Measurements from ENCODE around the gene ASIC1. TPM values are rescaled to one million over a fixed set of nuclear protein-coding genes. Genes with fewer than 3 reads are reported as not detected.
A peak's percentile ranks its signal among the peaks of the same experiment; 100 is the strongest.

The ASIC1 gene
- total and polyA plus RNA-seq, 8 donors = 0.14 to 1.0 (median 0.57) TPM

DNA sequence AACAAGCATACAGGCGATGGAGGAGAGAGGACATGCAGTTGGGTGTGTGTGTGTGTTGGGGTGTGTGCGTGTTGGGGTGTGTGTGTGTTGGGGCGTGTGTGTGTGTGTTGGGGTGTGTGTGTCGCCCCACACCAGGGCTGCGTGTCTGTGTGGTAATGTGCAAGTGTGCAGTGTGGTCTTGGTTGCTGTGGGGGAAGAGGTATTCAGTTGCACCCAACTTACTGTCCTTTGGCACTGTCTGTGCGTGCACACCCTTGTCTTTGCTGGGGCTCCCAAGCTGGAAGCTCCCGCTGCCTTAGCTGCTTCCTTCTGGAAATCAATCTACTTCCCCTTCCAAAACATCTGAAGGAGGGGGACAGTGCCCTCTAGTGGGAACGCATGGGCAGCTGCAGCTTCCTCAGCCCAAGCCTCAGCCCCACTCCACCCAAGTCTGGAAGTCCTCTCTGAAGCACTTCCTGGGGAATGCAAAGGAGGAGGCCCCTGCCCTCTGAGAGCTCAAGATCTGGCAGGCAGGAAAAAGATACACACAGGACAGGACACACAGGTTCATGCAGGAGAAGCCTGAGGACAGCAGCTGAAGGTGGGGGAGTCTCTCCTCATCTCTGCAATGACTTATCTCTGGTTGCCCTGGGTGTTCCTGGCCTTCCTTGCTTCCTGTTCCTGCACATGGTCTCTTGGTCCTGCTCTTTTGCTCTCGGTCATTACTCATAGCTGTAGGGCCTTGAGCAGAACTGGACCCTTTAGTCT lies 13.1 kb downstream of the ASIC1 start:
- intact Hi-C loops (cut with DNase I) = loop anchor here in 2 of 3 donors (5.0 to 10.0 kb wide), 4 partner anchors 103 to 244 kb away; no protein-coding TSS in a partner anchor
- Histone ChIP-seq H3K4me3 (no peak overlapping the region), H3K27ac (no peak overlapping the region), H3K36me3 (no peaks in the 10 kb centered on the region), H3K27me3 (no peaks in the 10 kb centered on the region), H3K9me3 (no peaks in the 10 kb centered on the region), H3K4me1 (no peaks in the 10 kb centered on the region)
- FAIRE-seq = no peak
- peak; percentile 65 to 84 (median 81) for DNase-seq
- TF ChIP-seq, protein P1, sequence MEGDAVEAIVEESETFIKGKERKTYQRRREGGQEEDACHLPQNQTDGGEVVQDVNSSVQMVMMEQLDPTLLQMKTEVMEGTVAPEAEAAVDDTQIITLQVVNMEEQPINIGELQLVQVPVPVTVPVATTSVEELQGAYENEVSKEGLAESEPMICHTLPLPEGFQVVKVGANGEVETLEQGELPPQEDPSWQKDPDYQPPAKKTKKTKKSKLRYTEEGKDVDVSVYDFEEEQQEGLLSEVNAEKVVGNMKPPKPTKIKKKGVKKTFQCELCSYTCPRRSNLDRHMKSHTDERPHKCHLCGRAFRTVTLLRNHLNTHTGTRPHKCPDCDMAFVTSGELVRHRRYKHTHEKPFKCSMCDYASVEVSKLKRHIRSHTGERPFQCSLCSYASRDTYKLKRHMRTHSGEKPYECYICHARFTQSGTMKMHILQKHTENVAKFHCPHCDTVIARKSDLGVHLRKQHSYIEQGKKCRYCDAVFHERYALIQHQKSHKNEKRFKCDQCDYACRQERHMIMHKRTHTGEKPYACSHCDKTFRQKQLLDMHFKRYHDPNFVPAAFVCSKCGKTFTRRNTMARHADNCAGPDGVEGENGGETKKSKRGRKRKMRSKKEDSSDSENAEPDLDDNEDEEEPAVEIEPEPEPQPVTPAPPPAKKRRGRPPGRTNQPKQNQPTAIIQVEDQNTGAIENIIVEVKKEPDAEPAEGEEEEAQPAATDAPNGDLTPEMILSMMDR (IDR thresholded peaks at IDR 0.05) = peak; percentile 88 to 93 (median 89)
- WGBS, 2 donors = 26 to 32% methylated on average over 9 of the region's 9 CpGs
- ATAC-seq = peak; percentile 72 to 88 (median 86)

- Histone ChIP-seq H3K27me3 (no peaks in the 10 kb centered on the region), H3K27ac (no peak overlapping the region), H3K9me3 (no peaks in the 10 kb centered on the region), H3K4me3 (no peak overlapping the region), H3K4me1 (no peaks in the 10 kb centered on the region), H3K36me3 (no peaks in the 10 kb centered on the region)
- ATAC-seq (no peak), DNase-seq (no peak), FAIRE-seq (no peak)
- intact Hi-C loops (cut with DNase I) = loop anchor here in 2 of 3 donors (5.0 to 10.0 kb wide), 4 partner anchors 102 to 242 kb away; no protein-coding TSS in a partner anchor
- WGBS, 2 donors = 58 to 74% methylated on average over 9 to 10 of the region's 10 CpGs
- TF ChIP-seq, protein P1 (IDR thresholded peaks at IDR 0.05) = no peak
Measured at GRCh38 chr12:50072198-50072907, 15.0 kb downstream of the ASIC1 start.

DNA sequence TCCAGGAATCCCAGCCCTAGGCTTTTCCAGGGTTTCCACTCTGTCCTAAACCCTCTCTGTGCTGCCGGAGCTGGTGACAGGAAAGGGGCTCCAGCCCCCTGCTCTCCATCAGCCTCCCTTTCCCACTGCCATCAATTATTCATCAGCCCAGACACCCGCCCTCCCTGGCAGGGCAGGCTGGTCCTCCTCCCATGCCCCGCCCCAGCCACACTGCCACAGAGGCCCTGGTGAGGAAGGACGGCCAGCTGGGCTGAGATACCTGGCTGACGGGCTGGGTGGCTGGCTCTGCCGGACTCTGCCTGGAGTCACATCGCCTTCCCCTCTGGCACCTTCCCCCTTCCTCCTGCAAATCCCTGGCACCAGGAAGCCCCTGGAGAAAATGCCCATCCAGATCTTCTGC lies 15.8 kb downstream of the ASIC1 start:
- WGBS, 2 donors = 63 to 70% methylated on average over 7 of the region's 7 CpGs
- DNase-seq = no peak

DNA sequence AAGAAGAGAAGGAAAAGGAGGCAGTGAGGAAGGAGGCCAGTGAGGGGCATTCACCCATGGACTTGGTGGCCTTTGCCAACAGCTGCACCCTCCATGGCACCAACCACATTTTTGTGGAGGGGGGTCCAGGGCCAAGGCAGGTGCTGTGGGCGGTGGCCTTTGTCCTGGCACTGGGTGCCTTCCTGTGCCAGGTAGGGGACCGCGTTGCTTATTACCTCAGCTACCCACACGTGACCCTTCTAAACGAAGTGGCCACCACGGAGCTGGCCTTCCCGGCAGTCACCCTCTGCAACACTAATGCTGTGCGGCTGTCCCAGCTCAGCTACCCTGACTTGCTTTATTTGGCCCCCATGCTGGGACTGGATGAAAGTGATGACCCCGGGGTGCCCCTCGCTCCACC lies 16.3 kb downstream of the ASIC1 start:
- H3K36me3 ChIP-seq = no peaks in the 10 kb centered on the region
- ATAC-seq (no peak), DNase-seq (no peak), FAIRE-seq (no peak)
- no peak overlapping the region for H3K27ac ChIP-seq
- H3K9me3 ChIP-seq = no peaks in the 10 kb centered on the region
- no peaks in the 10 kb centered on the region for H3K27me3 ChIP-seq
- intact Hi-C loops (cut with DNase I) = loop anchor here in 2 of 3 donors (5.0 to 10.0 kb wide), 4 partner anchors 101 to 241 kb away; no protein-coding TSS in a partner anchor
- TF ChIP-seq, protein P1 (IDR thresholded peaks at IDR 0.05) = no peak
- 61 to 71% methylated on average over 10 of the region's 10 CpGs for WGBS, 2 donors
- H3K4me3 ChIP-seq = no peak overlapping the region
- no peaks in the 10 kb centered on the region for H3K4me1 ChIP-seq

More for the DNA sequence above, 15.8 kb downstream of the ASIC1 start:
- FAIRE-seq (no peak), ATAC-seq (no peak)
- TF ChIP-seq, protein P1 (IDR thresholded peaks at IDR 0.05) = no peak
- Histone ChIP-seq H3K27me3 (no peaks in the 10 kb centered on the region), H3K9me3 (no peaks in the 10 kb centered on the region), H3K27ac (no peak overlapping the region), H3K4me3 (no peak overlapping the region), H3K4me1 (no peaks in the 10 kb centered on the region), H3K36me3 (no peaks in the 10 kb centered on the region)
- intact Hi-C loops (cut with DNase I) = loop anchor here in 2 of 3 donors (5.0 to 10.0 kb wide), 4 partner anchors 102 to 242 kb away; no protein-coding TSS in a partner anchor

Data from pancreas (tissue), 10 donors.